HTERT RPE-1 (cell line): ENCODE measurements around the gene PAQR6.

Experiments used
- in situ Hi-C: fragments of 300-500 bp; cut with MboI; formaldehyde crosslinking; loops from 4 replicates; pipeline ENCODE4 v1.14.3; 2020; ENCODE audit warnings: low sequenced_read_pairs

The PAQR6 gene

GRCh38 chr1:156266051-156266450 lies 18.2 kb upstream of the PAQR6 start:
- in situ Hi-C loops: no loop called here

- in situ Hi-C loops: no loop called here
Observed at GRCh38 chr1:156263288-156263655, 15.4 kb upstream of the PAQR6 start.

- in situ Hi-C loops: no loop called here
Observed at GRCh38 chr1:156262461-156263287, 14.8 kb upstream of the PAQR6 start.

GRCh38 chr1:156260896-156261295 lies 13.0 kb upstream of the PAQR6 start:
- in situ Hi-C loops: no loop called here

DNA sequence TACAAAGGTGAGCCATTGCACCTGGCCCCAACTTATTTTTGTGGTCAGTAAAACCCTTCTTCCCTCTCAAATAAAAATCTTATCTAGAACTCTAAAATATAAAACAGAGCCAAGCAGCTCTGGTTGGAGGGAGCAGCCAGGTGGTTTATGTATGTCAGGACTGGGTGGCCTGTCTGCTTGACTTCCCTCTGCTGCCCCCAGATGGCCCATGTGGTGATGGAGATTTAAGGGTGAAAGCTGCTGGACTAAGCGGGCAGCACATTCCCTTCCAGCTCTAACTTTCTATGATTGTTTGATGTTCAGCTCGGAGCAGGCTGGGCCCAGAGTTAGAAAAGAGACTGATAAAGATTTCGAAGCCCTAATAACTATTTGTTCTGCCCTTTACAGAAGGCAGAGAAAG lies 11.9 kb upstream of the PAQR6 start:
- in situ Hi-C loops: no loop called here

DNA sequence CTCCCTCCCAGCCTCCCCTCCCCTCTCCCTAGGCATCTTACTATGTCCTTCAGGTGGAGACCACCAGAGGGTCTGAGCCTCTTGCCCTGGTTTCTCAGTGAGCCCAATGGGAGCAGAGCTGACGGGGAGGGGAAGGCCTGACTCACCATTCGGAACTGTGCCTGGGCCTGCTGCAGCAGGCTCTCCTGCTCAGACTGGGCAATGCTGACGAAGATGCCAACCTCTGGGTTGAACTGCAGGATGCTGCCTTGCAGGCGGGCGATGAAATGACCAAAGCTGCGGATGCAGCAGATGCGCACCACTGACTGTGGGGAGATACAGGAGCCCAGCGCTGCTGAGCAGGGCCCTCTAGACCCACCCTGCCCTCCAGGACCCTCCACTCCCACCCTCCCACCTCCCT lies 11.0 kb upstream of the PAQR6 start:
- in situ Hi-C loops: no loop called here

- in situ Hi-C loops: no loop called here
Observed at GRCh38 chr1:156257711-156258110, 9.9 kb upstream of the PAQR6 start.

- in situ Hi-C loops: no loop called here
Observed at GRCh38 chr1:156253634-156254033, 5.8 kb upstream of the PAQR6 start.

GRCh38 chr1:156251527-156251926 lies 3.7 kb upstream of the PAQR6 start:
- in situ Hi-C loops: no loop called here

DNA sequence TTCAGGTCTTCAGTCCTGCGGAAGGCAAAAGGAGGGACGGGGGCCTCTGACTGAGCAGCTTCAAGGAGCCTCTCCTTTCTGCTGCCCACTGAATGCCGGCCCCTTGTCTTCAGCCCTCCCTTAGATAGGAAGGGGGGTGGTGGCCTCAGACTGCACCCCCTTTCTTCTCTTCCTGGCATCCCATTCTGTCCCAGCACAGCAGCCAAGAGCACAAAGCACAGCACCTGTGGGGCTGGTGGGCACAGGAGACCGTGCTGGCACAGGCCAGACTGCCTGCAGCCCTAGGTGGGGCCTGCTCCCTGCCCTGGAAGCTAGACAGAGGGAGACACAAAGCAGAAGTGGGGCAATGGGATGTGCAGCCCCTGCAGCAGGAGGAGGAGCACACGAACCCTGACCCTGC lies 1.7 kb upstream of the PAQR6 start:
- in situ Hi-C loops: no loop called here

DNA sequence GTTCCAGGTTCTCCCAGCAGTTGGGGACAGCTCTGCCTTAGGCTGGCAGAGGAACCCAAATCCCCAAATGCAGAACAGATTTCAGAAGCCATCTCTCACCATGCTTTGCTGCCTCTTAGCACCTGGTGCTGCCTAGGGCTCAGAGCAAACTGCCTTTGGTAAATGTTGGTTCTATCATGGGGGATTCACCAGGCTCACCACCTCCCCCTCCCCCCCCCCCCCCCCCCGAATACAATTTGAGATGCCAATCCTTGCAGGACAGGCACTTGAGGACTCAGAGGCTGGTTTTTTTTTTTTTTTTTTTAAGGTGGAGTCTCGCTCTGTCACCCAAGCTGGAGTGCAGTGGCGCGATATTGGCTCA lies 447 bp upstream of the PAQR6 start:
- in situ Hi-C loops: no loop called here

- in situ Hi-C loops: no loop called here
Observed at GRCh38 chr1:156246781-156247459, 936 bp downstream of the PAQR6 start.

- in situ Hi-C loops: no loop called here
Observed at GRCh38 chr1:156246241-156246780, 1.5 kb downstream of the PAQR6 start.

DNA sequence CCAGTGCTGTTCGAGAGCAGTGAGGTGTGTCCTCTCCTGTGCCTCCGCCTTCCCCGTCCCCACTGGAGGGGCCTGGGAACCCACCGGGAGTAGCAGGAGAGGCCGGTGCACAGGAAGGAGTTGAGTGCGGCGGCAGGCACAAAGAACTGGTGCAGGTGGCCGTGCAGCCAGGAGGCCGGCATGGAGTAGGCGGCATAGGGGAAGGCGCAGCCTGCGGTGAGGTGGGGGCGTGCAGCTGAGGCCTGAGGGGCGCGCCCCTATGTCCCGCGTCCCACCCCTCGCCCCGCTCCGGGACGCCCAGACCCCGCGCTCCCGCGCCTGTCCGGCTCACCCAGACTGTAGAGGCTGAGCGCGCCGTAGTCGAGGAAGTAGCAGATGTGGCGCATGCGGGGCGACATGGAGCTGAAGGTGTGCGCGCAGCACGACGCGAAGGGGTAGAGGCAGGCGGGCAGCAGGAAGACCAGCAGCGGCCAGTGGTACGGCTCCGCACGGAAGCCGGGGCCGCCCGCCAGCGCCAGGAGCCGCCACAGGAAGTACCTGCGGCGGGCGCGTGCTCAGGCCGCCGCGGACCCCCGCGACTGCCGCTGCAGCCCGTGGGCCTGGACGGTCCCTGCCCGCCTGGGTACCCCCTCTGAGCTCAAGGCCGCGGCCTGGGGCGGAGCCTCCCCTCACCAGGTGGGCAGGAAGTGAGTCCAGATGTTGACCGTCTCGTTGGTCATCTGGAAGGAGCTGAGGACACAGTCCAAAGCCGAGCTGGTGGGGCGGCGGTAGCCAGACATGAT lies 2.2 kb downstream of the PAQR6 start:
- in situ Hi-C loops: no loop called here

GRCh38 chr1:156244712-156245111 lies 3.1 kb downstream of the PAQR6 start:
- in situ Hi-C loops: no loop called here

GRCh38 chr1:156244126-156244525 lies 3.7 kb downstream of the PAQR6 start:
- in situ Hi-C loops: no loop called here

- in situ Hi-C loops: no loop called here
Observed at GRCh38 chr1:156242738-156243137, 5.1 kb downstream of the PAQR6 start.

DNA sequence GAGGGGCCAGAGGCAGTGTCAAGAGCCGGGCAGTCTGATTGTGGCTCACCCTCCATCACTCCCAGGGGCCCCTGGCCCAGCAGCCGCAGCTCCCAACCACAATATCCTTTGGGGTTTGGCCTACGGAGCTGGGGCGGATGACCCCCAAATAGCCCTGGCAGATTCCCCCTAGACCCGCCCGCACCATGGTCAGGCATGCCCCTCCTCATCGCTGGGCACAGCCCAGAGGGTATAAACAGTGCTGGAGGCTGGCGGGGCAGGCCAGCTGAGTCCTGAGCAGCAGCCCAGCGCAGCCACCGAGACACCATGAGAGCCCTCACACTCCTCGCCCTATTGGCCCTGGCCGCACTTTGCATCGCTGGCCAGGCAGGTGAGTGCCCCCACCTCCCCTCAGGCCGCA lies 5.9 kb downstream of the PAQR6 start, which contains the start of gene BGLAP:
Gene BGLAP (plus strand): TSS at position 259 of the 400 bp plus-strand sequence. CDS start 48 bp downstream, at position 307.
- in situ Hi-C loops: no loop called here

GRCh38 chr1:156241311-156241811 lies 6.5 kb downstream of the PAQR6 start:
- in situ Hi-C loops: no loop called here

DNA sequence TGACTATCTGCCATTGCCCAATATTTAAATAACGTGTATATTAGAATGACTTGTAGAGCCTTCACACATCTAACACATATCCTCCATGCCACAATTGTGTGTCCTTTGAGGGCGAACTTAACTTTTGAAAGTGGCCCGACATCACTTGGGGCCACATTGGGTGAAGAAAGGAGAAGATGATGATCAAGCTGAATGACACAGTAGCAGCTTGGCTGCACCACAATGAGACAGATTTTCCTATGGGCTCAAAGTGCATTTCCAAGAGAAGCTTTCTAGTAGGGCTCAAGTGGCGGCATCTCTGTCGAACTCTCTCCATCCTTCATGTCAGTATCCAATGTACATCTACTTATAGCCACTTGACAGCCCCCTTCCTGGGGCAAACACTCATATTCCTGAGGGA lies 9.6 kb downstream of the PAQR6 start:
- in situ Hi-C loops: no loop called here

- in situ Hi-C loops: no loop called here
Observed at GRCh38 chr1:156236164-156236563, 11.7 kb downstream of the PAQR6 start.
